ENCODE data around the gene TAAR2.

DNA sequence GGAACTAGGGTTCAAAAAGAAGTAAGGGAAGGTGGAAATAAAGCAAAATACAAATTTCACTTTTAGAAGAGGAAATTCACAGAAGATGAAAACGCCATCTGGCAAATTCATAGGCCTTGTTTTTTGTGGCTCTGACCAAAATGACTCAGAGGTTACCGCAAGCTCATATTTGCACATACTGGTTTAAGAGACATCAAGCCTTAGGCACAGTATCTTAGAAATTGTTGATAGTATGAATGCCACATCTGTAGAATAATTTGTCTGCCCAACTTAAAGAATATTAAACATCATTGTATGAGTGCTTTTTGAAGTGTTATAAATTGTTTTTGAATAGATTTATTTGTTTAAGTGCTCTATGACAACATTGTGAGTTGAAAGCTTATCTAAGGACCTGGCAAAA lies 24.3 kb upstream of the TAAR2 start:
- TF ChIP-seq CTCF (IDR thresholded peaks at IDR 0.05; ENCODE audit: control extremely low read depth in 1 of 3, insufficient read depth in 1 of 3, low read depth in 1 of 3, low read length in 3 of 3) (no peak), CBX5 (IDR thresholded peaks at IDR 0.05; ENCODE audit: low read depth, low read length) (no peak), CHD2 (IDR thresholded peaks at IDR 0.05; ENCODE audit: low read length) (no peak), ZNF274 (IDR thresholded peaks at IDR 0.05; ENCODE audit: borderline replicate concordance, extremely low read depth, low read length) (no peak), JUN (IDR thresholded peaks at IDR 0.05; ENCODE audit: low read depth, low read length) (no peak), POLR2AphosphoS5 (IDR thresholded peaks at IDR 0.05; ENCODE audit: low read depth, low read length) (no peak), USF2 (IDR thresholded peaks at IDR 0.05; ENCODE audit: low read length) (no peak), CEBPB (IDR thresholded peaks at IDR 0.05; ENCODE audit: low read depth, low read length) (no peak)
